ENCODE measurements around the gene CRTC1.

The CRTC1 gene

DNA sequence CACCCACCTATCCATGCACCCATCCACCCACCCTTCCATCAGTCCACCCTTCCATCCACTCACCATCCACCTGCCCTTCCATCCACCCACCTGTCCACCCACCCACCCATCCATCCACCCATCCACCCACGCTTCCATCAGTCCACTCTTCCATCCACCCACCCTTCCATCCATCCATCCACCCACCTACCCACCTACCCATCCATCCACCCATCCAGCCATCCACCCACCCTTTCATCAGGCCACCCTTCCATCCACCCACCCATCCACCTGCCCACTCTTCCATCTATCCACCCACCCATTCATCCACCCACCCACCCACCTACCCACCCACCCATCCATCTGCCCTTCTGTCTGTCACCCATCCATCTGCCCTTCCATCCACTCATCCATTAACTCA, 29.6 kb upstream of the CRTC1 start:
- DNase-seq, result no peak

DNA sequence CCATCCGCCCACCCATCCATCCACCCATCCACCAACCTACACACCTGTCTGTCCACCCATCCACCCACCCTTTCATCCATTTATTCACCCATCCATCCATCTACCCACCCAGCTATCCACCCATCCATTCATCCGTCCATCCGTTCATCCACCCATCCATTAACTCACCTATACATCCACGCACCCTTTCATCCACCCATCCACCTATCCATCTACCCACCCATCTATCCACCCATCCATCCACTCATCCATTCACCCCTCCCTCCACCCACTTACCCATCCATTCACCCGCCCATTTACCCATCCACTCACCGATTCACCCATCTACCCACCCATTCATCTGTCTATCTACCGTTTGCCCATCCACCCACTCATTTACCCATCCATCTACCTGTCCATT, 29.0 kb upstream of the CRTC1 start:
- no peak for DNase-seq

DNA sequence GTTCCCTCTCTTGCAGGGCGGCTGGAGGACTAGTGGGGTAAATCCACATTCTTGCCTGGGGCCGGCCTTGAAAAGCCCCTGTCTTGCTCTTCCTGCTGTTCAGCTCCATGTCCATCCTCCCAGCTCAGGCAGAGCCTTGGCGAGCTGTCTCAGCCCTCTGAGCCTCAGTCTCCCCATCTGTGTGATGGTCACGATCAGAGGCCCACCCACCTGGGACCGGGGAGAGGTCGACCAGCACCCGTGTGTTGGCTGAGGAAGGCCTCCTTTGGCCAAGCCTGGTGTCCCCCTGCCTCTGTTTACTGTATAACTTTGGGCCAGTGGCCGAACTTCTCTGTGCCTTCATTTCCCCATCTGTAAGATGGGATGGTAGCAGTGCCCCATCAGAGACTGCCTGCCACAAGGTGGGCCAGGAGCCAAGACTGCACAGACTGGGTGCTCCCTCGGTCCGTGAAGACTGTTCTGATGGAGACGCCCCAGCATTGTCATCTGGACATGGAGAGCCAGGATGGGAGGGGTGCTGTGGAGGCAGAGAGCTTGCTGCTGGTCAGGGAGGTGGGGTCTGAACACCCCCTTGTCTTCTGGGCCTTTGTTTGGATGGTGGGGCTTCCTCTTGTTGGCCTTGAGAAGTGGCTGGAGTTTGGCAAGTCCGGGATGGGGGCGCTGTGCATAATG, 28.2 kb upstream of the CRTC1 start:
- DNase-seq, result no peak

DNA sequence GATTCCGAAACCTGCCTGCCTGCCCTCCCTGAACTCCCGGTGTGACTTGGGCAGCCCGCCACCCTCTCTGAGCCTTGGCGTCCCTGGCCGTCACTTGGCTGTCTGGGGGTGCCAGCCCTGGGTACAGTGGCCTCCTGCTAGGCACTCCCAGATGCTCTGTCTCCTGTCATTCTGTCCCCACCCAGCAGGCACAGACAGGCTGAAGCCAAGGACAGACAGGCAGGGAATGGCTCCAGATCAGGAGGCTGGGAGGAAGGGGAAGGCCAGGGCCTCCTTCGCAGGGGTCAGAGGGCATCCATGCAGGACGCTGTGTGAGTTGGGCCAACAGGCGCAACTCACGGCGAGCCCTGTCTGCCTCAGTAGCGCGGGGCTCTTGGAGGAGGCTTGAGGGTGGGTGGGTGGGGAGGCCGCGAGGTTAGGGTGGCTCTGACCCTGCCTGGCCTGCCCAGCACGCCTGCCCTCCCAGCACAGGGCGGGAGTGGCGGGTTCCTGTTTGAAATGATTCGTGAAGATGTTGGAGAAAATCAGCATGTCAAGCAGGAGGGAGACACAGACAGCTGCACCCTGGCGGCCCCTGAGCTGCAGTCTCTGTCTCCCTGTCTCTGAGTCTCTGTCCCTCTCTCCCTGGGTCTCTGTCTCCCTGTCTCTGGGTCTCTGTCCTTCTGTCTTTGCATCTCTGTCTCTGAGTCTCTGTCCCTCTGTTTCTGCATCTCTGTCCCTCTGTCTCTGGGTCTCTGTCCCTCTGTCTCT, 27.0 kb upstream of the CRTC1 start:
- DNase-seq, result no peak

DNA sequence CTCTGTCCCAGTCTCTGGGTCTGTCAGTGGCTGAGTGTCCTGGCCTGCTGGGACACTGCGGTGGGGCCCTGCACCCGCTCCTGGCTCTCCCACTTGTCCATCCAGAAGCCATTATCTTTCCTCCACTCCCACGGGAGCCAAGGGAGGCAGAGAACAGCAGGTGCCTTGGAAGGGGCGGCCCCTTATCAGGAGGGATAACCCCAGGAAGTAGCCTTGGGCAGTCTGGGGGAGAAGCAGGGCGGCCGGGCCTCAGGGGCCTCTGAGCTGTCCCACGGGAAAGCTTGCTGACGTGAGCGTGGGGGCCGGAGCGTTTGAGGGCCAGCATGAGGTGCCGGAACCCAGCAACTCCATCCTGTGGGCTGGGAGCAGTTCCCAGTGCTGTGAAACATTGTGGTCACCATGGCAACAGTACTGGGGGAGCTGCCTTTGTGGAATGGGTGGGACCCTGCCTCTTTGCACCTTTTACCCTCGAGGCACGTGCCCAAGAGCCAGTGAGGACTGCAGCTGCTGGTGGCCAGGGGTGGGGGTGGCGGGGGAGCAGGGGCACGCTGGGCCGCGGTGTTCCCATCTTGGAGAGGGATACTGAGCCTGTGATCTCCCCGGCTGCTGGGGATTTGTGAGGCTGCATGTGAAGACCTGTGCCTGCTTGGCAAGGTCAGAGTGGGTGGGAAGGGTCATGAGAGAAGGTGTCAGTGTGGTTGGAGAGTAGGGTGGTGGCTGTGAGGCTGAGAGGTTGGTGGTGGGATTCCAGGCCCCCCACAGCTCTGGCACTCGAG, 25.7 kb upstream of the CRTC1 start:
- DNase-seq, result no peak

DNA sequence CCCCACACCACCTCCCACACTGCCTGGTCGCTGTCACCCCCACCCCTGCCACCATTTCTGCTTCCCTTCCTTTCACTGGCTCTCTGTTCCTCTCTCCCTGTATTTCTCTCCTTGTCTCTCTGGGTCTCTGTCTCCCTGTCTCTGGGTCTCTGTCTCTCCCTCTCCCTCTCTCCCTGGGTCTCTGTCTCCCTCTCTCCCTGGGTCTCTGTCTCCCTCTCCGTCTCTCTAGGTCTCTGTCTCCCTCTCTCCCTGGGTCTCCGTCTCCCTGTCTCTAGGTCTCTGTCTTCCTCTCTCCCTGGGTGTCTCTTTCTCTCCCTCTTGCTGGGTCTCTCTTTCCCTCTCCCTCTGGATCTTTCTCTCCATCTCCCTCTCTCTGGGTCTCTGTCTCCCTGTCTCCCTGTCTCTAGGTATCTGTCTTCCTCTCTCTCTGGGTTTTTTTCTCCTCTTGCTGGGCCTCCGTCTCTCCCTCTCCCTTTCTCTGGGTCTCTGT, 25.1 kb upstream of the CRTC1 start:
- no peak for DNase-seq

DNA sequence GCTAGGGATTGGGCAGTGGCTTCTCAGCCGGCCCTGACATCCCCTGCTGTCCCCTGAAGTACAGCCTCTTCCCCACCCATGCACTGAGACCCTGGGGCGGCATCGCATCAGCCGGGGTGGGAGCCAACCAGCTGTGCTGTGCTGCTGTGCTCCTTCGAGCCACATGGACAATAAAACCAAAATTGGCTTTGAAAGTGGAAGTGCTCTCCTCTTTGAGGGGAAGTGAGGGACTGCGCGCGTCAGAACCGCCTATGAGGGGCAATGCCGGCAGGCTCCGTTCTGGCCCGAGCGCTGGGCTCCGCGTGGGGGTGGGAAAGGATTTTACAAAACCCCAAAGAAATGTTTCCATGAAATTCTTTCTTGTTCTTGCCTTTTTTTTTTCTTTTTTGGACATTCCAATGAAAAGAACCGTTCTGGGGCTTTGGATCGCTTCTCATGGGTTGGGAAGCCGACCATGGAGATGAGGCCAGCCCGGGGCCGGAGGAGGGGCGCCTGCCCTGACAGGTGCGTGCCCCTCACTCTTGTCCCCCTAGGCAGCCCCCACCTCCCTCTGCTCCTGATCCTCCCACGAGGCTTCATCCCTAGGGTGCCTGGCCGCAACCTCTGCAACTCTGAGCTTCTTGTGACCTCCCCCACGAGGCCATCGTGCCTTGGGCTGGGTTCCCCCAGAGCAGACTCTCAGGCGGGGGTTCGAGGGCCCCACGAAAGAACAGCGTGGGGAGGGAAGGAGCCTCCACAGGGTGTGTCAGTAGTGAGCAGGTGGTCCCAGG, 24.0 kb upstream of the CRTC1 start:
- no peak for DNase-seq

DNA sequence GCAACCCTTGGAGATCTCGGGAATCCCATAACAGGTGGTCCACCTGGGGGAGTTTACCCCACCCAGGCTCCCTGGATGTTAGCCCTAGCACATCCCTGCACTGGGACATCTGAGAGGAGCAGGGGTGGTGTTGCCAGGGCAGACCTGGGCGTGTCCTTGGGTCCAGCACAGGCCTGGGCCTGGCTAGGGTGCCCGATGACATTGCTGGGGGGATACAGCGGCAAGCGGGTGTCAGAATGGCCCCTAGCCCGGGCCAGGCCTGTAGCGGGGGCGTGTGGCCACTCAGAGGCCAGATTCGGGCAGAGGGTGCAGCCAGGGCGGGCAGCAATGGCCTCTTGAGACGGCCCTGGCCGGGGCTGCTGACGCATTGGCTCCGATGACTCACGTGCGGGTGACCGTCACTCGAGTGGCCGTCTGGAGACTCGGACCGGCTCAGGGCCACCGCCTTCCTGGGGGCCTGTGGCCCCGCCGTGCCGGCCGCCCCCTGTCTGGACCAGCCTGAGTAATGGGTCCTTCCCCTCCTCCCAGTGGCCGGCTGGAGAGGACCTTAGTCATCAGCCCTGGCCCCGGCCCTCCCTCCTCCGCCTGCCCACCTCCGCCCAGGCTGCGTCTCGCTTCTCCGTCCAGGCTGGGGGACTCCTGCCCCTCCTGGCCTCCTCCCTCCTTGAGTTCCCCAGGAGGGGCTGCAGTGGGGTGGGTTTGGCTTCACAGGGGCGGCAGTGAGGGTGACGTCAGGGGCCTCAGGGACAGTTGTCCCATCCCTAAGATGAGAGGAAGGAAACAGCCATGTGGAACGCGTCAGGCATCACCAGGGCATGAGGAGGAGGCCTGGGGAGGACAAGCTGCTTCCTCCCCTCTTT, 23.2 kb upstream of the CRTC1 start:
- no peak for DNase-seq

DNA sequence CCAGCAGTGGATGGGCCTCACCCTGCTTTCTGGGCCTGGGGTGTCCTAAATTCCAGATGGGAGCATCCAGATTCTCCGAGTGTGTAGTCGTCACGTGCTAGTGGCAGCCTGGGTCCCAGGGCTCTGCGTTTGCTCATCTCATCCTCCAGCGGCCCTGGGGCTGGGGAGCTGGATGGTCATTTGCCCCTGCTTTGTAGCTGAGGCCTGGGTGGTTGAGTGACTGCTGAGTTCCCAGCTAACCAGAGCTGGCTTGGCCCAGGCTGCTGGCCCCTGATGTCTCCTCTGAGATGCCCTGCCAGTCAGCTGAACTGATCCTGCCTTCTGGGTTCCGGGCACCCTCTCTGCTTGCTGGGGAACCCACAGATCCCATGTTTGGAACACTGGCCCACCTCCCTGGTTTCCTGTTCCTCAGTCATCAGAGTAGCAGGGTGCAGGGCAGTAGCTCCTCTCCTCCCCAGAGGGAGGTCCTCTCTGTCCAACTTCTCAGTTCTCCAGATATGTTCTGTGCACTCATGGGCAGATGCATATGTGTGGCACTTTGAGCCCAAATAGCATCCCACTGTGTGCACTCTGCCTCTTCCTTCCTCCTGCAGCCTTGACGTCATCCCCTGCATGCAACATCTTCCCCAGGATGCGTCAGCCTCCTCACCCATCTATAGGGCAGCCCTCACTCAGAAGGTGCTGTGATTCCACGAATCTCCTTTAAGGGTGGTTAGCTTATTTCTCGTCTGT, 22.4 kb upstream of the CRTC1 start:
- DNase-seq, result no peak

DNA sequence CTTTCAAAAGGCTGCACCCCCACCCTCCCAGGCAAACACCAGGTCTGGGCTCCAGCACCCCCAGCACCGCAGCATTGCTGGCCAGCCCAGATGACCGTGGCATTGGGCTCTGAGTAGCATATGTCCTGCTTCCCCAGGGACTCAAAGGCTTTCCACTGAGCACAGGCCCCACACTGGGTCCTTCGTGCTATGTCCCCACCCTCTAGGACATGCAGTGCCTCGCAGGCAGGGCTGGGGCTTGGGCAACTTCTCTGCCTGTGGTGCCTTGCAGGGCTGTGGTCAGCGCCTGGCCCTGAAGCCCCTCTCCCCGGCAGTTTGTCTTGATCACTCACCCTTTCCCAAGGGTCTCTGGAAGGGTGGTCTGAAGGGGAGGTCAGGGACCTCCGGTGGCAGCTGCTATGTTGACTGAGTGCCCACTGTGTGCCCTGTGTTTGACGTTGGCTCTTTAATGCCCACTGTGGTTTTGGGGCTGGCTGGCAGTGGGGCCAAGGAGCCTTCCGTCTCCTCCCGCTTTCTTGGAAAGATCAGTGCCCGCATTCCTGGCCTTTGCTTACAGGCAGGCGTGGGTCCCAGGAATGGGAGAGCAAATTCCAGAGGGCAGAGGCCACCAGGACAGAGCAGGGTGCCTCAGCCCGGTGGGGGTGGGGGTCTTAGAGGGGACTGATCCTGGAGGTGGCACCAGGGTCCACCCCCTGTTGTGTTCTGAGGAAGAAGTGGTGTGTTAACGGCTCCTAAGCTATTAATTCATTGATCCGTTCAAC, 20.3 kb upstream of the CRTC1 start:
- DNase-seq, result no peak

DNA sequence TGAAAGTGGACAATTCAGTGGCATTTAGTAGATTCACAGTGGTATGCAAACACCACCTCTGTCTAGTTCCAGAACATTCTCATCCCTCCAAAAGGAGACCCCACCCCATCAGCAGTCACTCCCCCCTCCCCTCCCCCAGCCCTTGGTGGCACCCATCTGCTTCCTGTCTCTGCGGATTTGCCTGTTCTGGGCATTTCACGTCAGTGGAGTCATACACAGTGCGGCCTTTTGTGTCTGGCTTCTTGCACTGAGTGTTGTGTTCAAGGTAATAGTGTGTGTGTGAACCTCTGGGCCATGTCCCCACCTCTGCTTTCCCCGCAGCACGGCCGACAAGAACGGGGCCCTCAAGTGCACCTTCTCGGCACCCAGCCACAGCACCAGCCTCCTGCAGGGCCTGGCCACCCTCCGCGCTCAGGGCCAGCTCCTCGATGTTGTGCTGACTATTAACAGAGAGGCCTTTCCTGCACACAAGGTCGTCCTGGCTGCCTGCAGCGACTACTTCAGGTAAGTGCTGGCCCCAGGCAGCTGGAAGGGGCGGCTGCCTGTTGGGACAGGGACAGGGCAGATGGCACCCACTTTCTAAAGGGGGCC, 19.4 kb upstream of the CRTC1 start:
- no peak for DNase-seq

DNA sequence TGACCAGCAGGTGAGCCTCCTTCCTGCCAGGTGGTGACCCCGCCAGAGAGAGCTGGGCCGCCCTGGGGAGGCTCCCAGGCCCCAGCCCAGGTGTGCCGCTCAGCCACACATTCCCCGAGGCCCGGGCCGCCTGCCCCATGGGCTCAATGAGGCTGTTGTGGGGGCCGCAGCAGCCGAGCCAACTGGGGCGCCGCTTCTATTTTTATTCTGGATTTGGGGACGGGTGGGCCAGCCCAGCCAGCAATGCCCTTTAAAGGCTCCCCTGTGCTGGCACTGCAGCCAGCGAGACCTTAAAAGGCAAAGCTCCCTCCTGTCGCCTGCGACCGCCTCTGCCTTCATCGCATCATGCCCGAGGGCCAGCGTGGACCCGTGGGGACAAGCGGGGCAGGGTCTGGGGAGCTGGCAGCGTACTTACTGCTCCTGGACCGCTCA, 17.7 kb upstream of the CRTC1 start:
- no peak for DNase-seq

DNA sequence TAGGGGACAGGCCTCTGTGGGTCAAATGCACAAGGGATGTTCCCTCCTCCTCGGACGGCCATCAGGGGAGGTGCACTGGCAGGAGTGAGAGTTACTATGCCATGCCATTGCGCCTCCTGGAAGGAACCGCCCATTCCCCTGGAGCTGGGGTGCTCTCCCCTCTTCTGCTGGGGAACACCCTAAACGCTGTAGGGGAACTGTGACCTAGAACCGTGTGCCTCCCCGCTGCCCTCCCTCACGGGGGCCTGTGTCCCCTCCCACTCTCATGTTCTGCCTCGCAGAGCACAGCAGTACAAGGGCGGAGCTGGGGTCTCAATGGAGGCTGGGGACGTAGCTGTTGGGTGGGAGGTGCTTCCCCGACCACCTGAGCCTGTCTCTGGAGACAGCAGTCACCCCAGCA, 17.2 kb upstream of the CRTC1 start:
- no peak for DNase-seq

DNA sequence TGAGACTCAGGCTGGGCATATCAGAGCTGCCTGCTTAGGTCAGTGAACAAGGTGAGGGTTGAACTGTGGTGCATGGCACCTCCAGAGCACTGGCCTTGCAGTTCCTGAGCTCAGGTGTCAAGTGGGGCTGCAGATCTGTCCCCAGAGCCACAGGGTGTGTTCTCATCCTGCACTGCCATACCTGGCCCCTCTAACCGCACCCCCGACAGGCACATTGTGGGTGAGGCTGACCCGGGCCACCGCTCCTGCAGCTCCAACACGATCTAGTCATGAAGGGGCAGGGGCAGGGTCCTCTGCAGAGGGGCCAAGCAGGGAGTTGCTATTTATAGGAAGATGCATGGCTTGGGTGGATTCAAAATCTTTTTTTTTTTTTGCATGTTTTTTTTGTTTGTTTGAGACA, 16.7 kb upstream of the CRTC1 start:
- no peak for DNase-seq

DNA sequence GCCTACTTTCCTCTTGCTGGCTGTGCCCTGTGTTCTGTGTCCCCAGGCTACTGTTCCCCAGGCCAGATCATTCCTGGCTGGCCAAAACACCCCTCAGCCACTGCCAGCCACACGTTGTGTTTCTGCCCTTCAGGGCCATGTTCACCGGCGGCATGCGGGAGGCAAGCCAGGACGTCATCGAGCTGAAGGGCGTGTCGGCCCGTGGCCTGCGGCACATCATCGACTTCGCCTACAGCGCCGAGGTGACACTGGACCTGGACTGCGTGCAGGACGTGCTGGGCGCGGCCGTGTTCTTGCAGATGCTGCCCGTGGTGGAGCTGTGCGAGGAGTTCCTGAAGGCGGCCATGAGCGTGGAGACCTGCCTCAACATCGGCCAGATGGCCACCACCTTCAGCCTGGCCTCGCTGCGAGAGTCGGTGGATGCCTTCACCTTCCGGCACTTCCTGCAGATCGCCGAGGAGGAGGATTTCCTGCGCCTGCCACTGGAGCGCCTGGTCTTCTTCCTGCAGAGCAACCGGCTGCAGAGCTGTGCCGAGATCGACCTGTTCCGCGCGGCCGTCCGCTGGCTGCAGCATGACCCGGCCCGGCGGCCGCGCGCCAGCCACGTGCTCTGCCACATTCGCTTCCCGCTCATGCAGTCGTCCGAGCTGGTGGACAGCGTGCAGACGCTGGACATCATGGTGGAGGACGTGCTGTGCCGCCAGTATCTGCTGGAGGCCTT, 15.8 kb upstream of the CRTC1 start:
- no peak for DNase-seq

DNA sequence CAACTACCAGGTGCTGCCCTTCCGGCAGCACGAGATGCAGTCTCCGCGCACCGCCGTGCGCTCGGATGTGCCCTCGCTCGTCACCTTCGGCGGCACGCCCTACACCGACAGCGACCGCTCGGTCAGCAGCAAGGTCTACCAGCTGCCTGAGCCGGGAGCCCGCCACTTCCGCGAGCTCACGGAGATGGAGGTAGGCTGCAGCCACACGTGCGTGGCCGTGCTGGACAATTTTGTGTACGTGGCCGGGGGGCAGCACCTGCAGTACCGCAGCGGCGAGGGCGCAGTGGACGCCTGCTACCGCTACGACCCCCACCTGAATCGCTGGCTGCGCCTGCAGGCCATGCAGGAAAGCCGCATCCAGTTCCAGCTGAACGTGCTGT, 15.2 kb upstream of the CRTC1 start:
- no peak for DNase-seq

DNA sequence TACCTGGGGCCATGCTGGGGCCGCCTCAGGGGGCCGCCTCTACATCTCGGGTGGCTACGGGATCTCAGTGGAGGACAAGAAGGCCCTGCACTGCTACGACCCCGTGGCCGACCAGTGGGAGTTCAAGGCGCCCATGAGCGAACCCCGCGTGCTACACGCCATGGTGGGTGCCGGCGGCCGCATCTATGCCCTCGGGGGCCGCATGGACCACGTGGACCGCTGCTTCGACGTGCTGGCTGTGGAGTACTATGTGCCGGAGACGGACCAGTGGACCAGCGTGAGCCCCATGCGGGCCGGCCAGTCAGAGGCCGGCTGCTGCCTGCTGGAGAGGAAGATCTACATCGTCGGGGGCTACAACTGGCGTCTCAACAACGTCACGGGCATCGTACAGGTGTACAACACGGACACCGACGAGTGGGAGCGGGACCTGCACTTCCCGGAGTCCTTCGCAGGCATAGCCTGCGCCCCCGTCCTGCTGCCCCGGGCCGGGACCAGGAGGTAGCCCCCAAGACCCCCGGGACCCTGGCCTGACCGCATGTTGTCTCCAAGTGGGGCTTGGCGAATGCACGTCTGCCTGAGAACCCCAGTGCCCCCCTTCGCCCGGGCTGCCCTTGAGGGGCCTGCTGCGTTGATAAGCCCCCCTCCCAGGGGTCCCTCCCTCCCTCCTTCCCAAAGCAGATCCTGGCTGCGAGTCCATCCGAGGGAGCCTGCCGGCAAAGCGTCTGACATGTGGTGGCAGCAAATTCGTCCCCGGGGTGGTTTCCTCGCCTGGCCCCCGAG, 14.5 kb upstream of the CRTC1 start:
- no peak for DNase-seq

DNA sequence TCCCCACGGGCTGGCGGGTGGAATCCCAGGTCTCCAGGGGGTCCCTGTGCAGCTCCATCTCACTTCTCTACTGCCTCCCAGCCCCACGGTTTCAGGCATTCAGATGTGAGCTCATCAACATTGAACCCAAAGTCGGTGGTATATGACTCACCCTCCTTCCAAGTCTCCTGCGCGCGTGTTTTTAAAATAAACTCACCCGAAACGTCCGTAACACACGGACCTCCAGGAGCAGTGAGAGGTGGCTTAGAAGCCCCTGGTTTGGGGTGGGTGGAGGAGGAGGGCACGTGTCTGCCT, 14.0 kb upstream of the CRTC1 start:
- DNase-seq, result no peak

DNA sequence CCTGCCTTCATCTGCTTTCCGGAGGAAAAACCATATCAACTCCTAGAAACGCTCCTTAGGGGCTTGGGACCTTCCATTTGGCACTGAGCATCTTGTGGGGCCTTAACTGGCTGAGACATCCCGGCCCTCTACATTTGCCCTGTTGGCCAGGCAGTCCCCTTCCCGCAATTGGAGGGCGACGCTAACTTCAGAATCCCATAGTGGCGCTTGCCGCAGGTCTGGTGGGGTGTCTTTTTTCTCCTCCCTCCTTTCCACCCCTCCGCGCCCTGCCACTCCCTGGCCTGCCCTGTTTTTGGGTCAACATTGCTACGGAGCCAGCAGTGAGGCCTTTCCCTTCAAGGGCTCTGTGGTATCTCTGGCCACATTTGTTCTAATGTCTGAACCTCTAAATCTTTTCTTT, 13.6 kb upstream of the CRTC1 start:
- no peak for DNase-seq
